DOHH2 (cell line): ENCODE measurements around the gene BFSP1.

Source experiments
- H3F3A ChIP-seq: fragments of 200-600 bp; sonication (generic), shearing (Covaris generic); 2 replicates; pipeline ENCODE4 v1.6.0; 2016; ENCODE audit warnings: antibody characterized with exemption, mild to moderate bottlenecking; ENCODE audit not compliant: control insufficient read depth, insufficient read depth
- H3K27ac ChIP-seq: fragments of 200-600 bp; sonication (generic); 2 replicates; pipeline ENCODE4 v1.5.1; 2014; ENCODE audit warnings: low read depth, mild to moderate bottlenecking, low read length, moderate library complexity
- H3K27me3 ChIP-seq: fragments of 200-600 bp; sonication (generic); 2 replicates; pipeline ENCODE4 v1.6.1; 2014; ENCODE audit warnings: mild to moderate bottlenecking, low read length, mixed read lengths; ENCODE audit not compliant: control insufficient read depth
- H3K36me3 ChIP-seq: fragments of 200-600 bp; sonication (generic); 2 replicates; pipeline ENCODE4 v1.6.1; 2014; ENCODE audit warnings: mild to moderate bottlenecking, low read length, moderate library complexity, mixed read lengths; ENCODE audit not compliant: control insufficient read depth
- H3K4me1 ChIP-seq: fragments of 200-600 bp; sonication (generic); 2 replicates; pipeline ENCODE4 v1.6.1; 2014; ENCODE audit warnings: mild to moderate bottlenecking, low read length, mixed read lengths; ENCODE audit not compliant: control insufficient read depth
- H3K4me2 ChIP-seq: fragments of 200-600 bp; sonication (generic); 2 replicates; pipeline ENCODE4 v1.6.0; 2014; ENCODE audit warnings: mild to moderate bottlenecking, low read length, moderate library complexity
- H3K4me3 ChIP-seq: fragments of 200-600 bp; sonication (generic); 2 replicates; pipeline ENCODE4 v1.5.1; 2014; ENCODE audit warnings: mild to moderate bottlenecking, low read length, mixed read lengths
- H3K79me2 ChIP-seq: fragments of 200-600 bp; sonication (generic); 2 replicates; pipeline ENCODE4 v1.6.1; 2014; ENCODE audit warnings: mild to moderate bottlenecking, low read length, mixed read lengths; ENCODE audit not compliant: control insufficient read depth
- H3K9me2 ChIP-seq: fragments of 200-600 bp; sonication (generic); replicated peaks from 2 replicates; pipeline ENCODE4 v1.6.1; 2014; ENCODE audit warnings: mild to moderate bottlenecking, low read length, mixed read lengths; ENCODE audit not compliant: control insufficient read depth
- H3K9me3 ChIP-seq: fragments of 200-600 bp; sonication (generic); 2 replicates; pipeline ENCODE4 v1.6.1; 2014; ENCODE audit warnings: antibody characterized with exemption, low read length, mixed read lengths; ENCODE audit not compliant: control insufficient read depth, insufficient read depth
- H4K20me1 ChIP-seq: fragments of 200-600 bp; sonication (generic); 2 replicates; pipeline ENCODE4 v1.6.0; 2014; ENCODE audit warnings: low read depth, mild to moderate bottlenecking, antibody characterized with exemption, low read length, moderate library complexity; ENCODE audit not compliant: control insufficient read depth, insufficient read depth
- CTCF ChIP-seq: fragments of 200-600 bp; sonication (generic); IDR thresholded peaks from one replicate; pipeline ENCODE4 v1.5.1; 2014; ENCODE audit warnings: antibody characterized with exemption, mild to moderate bottlenecking, low read depth, low read length; ENCODE audit not compliant: poor library complexity, severe bottlenecking
- EZH2phosphoT487 ChIP-seq: fragments of 200-600 bp; sonication (generic); IDR thresholded peaks from 2 replicates; pipeline ENCODE4 v1.6.1; 2017; ENCODE audit warnings: borderline replicate concordance, mild to moderate bottlenecking, antibody characterized with exemption, low read length, moderate library complexity, mixed read lengths

The BFSP1 gene

GRCh38 chr20:17557675-17558006 lies 26.5 kb upstream of the BFSP1 start:
- no peak overlapping the region for H3K27ac ChIP-seq

GRCh38 chr20:17556837-17557674 lies 25.9 kb upstream of the BFSP1 start:
- H3K9me2 ChIP-seq = no peaks in the 10 kb centered on the region
- peaks cover 7% of the 10 kb centered on the region; the same call in 1 of the 2 replicates for H3K27me3 ChIP-seq
- H3F3A ChIP-seq = no peaks in the 10 kb centered on the region
- H3K4me3 ChIP-seq = no peak overlapping the region
- no peak overlapping the region for H3K27ac ChIP-seq
- no peaks in the 10 kb centered on the region for H3K9me3 ChIP-seq
- H4K20me1 ChIP-seq = no peaks in the 10 kb centered on the region
- H3K36me3 ChIP-seq = no peaks in the 10 kb centered on the region
- H3K4me2 ChIP-seq = no peak overlapping the region
- no peak for TF ChIP-seq EZH2phosphoT487
- no peak for TF ChIP-seq CTCF
- no peaks in the 10 kb centered on the region for H3K79me2 ChIP-seq
- H3K4me1 ChIP-seq = no peaks in the 10 kb centered on the region

More at GRCh38 chr20:17557675-17558006, 26.5 kb upstream of the BFSP1 start:
- Histone ChIP-seq H3K36me3 (no peaks in the 10 kb centered on the region), H4K20me1 (no peaks in the 10 kb centered on the region), H3K4me2 (no peak overlapping the region), H3K79me2 (no peaks in the 10 kb centered on the region), H3K4me3 (no peak overlapping the region), H3K27me3 (peaks cover 7% of the 10 kb centered on the region; the same call in 1 of the 2 replicates), H3F3A (no peaks in the 10 kb centered on the region), H3K9me2 (no peaks in the 10 kb centered on the region), H3K4me1 (no peaks in the 10 kb centered on the region), H3K9me3 (no peaks in the 10 kb centered on the region)
- TF ChIP-seq EZH2phosphoT487 (no peak), CTCF (no peak)

- no peaks in the 10 kb centered on the region for H4K20me1 ChIP-seq
- TF ChIP-seq CTCF (no peak), EZH2phosphoT487 (no peak)
- H3K9me3 ChIP-seq = no peaks in the 10 kb centered on the region
- H3F3A ChIP-seq = no peaks in the 10 kb centered on the region
- no peaks in the 10 kb centered on the region for H3K36me3 ChIP-seq
- no peaks in the 10 kb centered on the region for H3K79me2 ChIP-seq
- no peak overlapping the region for H3K27ac ChIP-seq
- no peak overlapping the region for H3K4me2 ChIP-seq
- no peaks in the 10 kb centered on the region for H3K9me2 ChIP-seq
- no peak overlapping the region for H3K4me3 ChIP-seq
- H3K4me1 ChIP-seq = no peaks in the 10 kb centered on the region
- H3K27me3 ChIP-seq = peaks cover 3% of the 10 kb centered on the region; the same call in 1 of the 2 replicates
These were observed 23.9 kb upstream of the BFSP1 start for GRCh38 chr20:17555106-17555505.
